Muscle layer of colon (tissue), 2 donors: ENCODE results near the gene ALK.
A peak's percentile ranks its signal among the peaks of the same experiment; 100 is the strongest.

Experiments
- H3K27ac ChIP-seq: one replicate; pipeline ENCODE4 v1.7.0; 2013; ENCODE audit warnings: low read depth, mild to moderate bottlenecking, low read length, moderate library complexity
- H3K27me3 ChIP-seq, 2 donors: one replicate each; pipeline ENCODE4 v1.7.0; 2013; ENCODE audit warnings: low read length in 2 of 2, mild to moderate bottlenecking in 2 of 2; ENCODE audit not compliant: insufficient read depth in 2 of 2, control insufficient read depth in 1 of 2
- H3K36me3 ChIP-seq: one replicate; pipeline ENCODE4 v1.7.0; 2013; ENCODE audit warnings: mild to moderate bottlenecking, low read length; ENCODE audit not compliant: insufficient read depth
- H3K4me1 ChIP-seq: one replicate; pipeline ENCODE4 v1.7.0; 2013; ENCODE audit warnings: mild to moderate bottlenecking, low read length; ENCODE audit not compliant: insufficient read depth
- H3K4me3 ChIP-seq, 2 donors: one replicate each; pipeline ENCODE4 v1.7.0; 2013; ENCODE audit warnings: low read length in 2 of 2, low read depth in 1 of 2, mild to moderate bottlenecking in 1 of 2, moderate library complexity in 1 of 2
- H3K9ac ChIP-seq: one replicate; pipeline ENCODE4 v1.7.0; 2013; ENCODE audit warnings: low read length
- H3K9me3 ChIP-seq: one replicate; pipeline ENCODE4 v1.7.0; 2013; ENCODE audit warnings: mild to moderate bottlenecking, low read length
- donor health status: abdominal sarcoma.
- donor health status: Adenocarcinoma of cecum.

ALK gene

GRCh38 chr2:29676886-29677453 is 244.4 kb downstream of the ALK start:
- no peaks in the 10 kb centered on the region for H3K4me1 ChIP-seq
- H3K27ac ChIP-seq = no peak overlapping the region
- H3K9ac ChIP-seq = no peak overlapping the region
- H3K27me3 ChIP-seq = no peaks in the 10 kb centered on the region
- H3K9me3 ChIP-seq = no peaks in the 10 kb centered on the region
- no peaks in the 10 kb centered on the region for H3K36me3 ChIP-seq
- no peak overlapping the region for H3K4me3 ChIP-seq

- Histone ChIP-seq H3K4me3 (no peak overlapping the region), H3K27me3 (no peaks in the 10 kb centered on the region), H3K9ac (no peak overlapping the region), H3K36me3 (no peaks in the 10 kb centered on the region), H3K4me1 (no peaks in the 10 kb centered on the region), H3K9me3 (no peaks in the 10 kb centered on the region), H3K27ac (no peak overlapping the region)
Measured at GRCh38 chr2:29664578-29664977, 256.8 kb downstream of the ALK start.

GRCh38 chr2:29663268-29663667 is 258.1 kb downstream of the ALK start:
- H3K36me3 ChIP-seq = no peaks in the 10 kb centered on the region
- no peaks in the 10 kb centered on the region for H3K9me3 ChIP-seq
- no peak overlapping the region for H3K27ac ChIP-seq
- H3K4me3 ChIP-seq = no peak overlapping the region
- H3K4me1 ChIP-seq = no peaks in the 10 kb centered on the region
- H3K27me3 ChIP-seq = no peaks in the 10 kb centered on the region
- no peak overlapping the region for H3K9ac ChIP-seq

DNA sequence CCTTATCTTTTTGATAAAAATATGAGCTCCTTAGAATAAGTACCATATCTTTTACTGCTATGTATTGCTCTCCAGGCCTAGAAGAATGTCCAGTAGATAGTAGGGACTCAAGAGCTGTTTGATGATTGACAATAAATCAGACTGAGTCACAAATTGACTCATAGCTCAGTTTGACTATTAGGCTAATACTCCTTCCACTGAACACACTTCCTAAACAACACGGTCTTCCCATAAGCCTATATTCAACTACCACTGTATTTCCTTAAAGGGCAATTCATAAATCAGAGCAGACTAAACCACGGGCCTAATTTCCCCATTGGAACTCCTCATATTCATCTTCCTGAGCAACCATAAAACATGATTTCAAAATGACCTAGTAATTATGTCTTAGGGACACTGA is 258.5 kb downstream of the ALK start:
- Histone ChIP-seq H3K27me3 (no peaks in the 10 kb centered on the region), H3K9ac (no peak overlapping the region), H3K27ac (no peak overlapping the region), H3K9me3 (no peaks in the 10 kb centered on the region), H3K36me3 (no peaks in the 10 kb centered on the region), H3K4me1 (no peaks in the 10 kb centered on the region), H3K4me3 (no peak overlapping the region)

GRCh38 chr2:29660201-29660600 is 261.2 kb downstream of the ALK start:
- peaks cover 13% of the 10 kb centered on the region for H3K4me1 ChIP-seq
- no peaks in the 10 kb centered on the region for H3K27me3 ChIP-seq
- H3K9ac ChIP-seq = no peak overlapping the region
- no peaks in the 10 kb centered on the region for H3K36me3 ChIP-seq
- H3K9me3 ChIP-seq = no peaks in the 10 kb centered on the region
- H3K4me3 ChIP-seq = no peak overlapping the region
- no peak overlapping the region for H3K27ac ChIP-seq

DNA sequence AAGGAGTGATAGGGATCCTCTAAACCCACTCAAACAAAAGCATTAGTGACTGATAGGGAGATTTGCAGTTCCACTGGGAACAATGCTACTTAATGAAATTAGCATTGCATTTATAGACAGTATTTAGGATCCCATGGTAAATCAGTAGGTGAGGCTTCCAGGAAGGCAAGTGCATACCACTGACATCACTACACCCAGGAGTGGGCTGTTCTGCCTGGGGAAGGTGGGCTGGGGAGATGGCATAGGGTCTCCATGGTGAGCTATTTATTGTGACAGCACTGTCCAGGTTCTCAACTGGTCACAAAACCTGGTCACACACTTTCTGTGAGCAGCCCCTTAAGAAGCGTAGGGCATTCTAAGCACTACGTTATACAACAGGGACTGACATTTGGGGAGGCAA is 262.2 kb downstream of the ALK start:
- no peaks in the 10 kb centered on the region for H3K9me3 ChIP-seq
- no peaks in the 10 kb centered on the region for H3K36me3 ChIP-seq
- no peak overlapping the region for H3K27ac ChIP-seq
- H3K27me3 ChIP-seq = no peaks in the 10 kb centered on the region
- no peak overlapping the region for H3K4me3 ChIP-seq
- H3K9ac ChIP-seq = no peak overlapping the region
- H3K4me1 ChIP-seq = peaks cover 22% of the 10 kb centered on the region

DNA sequence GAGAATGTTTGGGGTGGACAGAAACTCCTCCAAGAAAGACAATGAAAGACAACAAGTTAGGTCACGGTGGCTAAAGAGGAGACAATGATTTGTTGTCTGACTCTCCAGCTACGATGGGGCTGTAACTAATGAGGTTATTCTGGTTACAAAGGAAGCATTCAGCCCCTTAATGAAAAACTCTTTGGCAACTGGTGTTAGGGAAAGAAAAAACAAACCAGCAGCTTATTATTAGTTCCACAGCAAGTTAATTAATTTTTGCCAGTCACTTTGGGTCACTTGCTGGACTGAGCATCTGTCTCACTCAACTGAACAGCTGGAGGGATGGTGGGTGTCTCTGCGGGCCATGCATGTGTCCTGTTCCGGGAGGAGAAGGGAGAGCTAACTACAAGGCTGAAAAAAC is 263.7 kb downstream of the ALK start:
- H3K36me3 ChIP-seq = no peaks in the 10 kb centered on the region
- no peak overlapping the region for H3K4me3 ChIP-seq
- H3K4me1 ChIP-seq = peaks cover 23% of the 10 kb centered on the region
- no peak overlapping the region for H3K27ac ChIP-seq
- H3K27me3 ChIP-seq = no peaks in the 10 kb centered on the region
- no peaks in the 10 kb centered on the region for H3K9me3 ChIP-seq
- H3K9ac ChIP-seq = no peak overlapping the region

DNA sequence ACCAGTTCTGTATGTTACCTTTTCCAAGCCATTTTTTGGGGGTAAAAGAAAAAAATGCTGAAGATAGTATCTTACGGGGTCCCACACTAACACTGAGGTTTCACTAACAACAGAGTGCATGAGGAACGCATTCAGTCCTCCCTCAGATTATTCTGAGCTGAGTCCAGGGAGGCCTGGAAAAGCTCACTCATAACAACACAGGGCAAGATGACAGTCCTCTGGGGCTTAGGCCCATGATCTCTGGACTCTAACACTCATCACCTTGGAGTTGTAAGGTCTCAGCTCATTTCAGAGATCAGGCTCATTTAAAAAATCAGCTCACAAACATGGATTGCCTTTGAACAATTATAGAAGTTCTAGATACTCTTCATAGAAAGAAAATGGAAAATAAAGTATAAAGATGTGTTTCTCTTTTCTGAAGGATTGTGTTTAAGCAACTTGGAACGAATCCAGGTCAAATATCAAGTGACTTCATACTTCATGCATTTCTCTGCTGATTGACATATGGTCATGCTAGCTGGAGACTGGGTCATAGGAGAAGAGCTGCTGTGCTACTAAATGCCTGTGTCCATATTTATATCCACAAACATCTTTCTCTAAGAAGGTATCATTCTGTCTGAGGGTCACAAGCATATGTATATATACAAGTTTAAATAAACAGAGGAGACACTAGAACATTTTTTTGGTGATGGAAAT is 265.8 kb downstream of the ALK start:
- no peak overlapping the region for H3K9ac ChIP-seq

GRCh38 chr2:29650631-29651097 is 270.7 kb downstream of the ALK start:
- no peaks in the 10 kb centered on the region for H3K9me3 ChIP-seq
- peaks cover 14% of the 10 kb centered on the region for H3K4me1 ChIP-seq
- no peak overlapping the region for H3K9ac ChIP-seq
- H3K36me3 ChIP-seq = no peaks in the 10 kb centered on the region
- H3K27me3 ChIP-seq = no peaks in the 10 kb centered on the region
- H3K4me3 ChIP-seq = no peak overlapping the region
- no peak overlapping the region for H3K27ac ChIP-seq

More for the DNA sequence above, 265.8 kb downstream of the ALK start:
- no peaks in the 10 kb centered on the region for H3K9me3 ChIP-seq
- no peak overlapping the region for H3K4me3 ChIP-seq
- H3K4me1 ChIP-seq = peaks cover 23% of the 10 kb centered on the region
- peak overlapping the region; percentile 47 for H3K27ac ChIP-seq
- no peaks in the 10 kb centered on the region for H3K27me3 ChIP-seq
- H3K36me3 ChIP-seq = no peaks in the 10 kb centered on the region

GRCh38 chr2:29644949-29645348 is 276.4 kb downstream of the ALK start:
- no peaks in the 10 kb centered on the region for H3K27me3 ChIP-seq
- no peaks in the 10 kb centered on the region for H3K36me3 ChIP-seq
- no peak overlapping the region for H3K9ac ChIP-seq
- H3K27ac ChIP-seq = no peak overlapping the region
- no peaks in the 10 kb centered on the region for H3K4me1 ChIP-seq
- H3K9me3 ChIP-seq = no peaks in the 10 kb centered on the region
- H3K4me3 ChIP-seq = no peak overlapping the region

- Histone ChIP-seq H3K27me3 (no peaks in the 10 kb centered on the region), H3K27ac (no peak overlapping the region), H3K4me1 (no peaks in the 10 kb centered on the region), H3K9me3 (no peaks in the 10 kb centered on the region), H3K36me3 (no peaks in the 10 kb centered on the region), H3K9ac (no peak overlapping the region), H3K4me3 (no peak overlapping the region)
Measured at GRCh38 chr2:29643196-29643595, 278.2 kb downstream of the ALK start.

GRCh38 chr2:29640360-29640759 is 281.0 kb downstream of the ALK start:
- no peaks in the 10 kb centered on the region for H3K27me3 ChIP-seq
- no peaks in the 10 kb centered on the region for H3K4me1 ChIP-seq
- no peak overlapping the region for H3K9ac ChIP-seq
- H3K9me3 ChIP-seq = no peaks in the 10 kb centered on the region
- H3K4me3 ChIP-seq = no peak overlapping the region
- no peak overlapping the region for H3K27ac ChIP-seq
- H3K36me3 ChIP-seq = no peaks in the 10 kb centered on the region
